ENCODE data around the gene RPL22. TPM values are rescaled to one million over a fixed set of nuclear protein-coding genes. Genes with fewer than 3 reads are reported as not detected.

RPL22 gene
- total and polyA plus RNA-seq, 2 of the 4 experiments (the other 2 are of a cell fraction): 26.2 to 131 TPM

- H3K79me1 ChIP-seq (ENCODE audit: low read depth in 1 of 2, low read length in 2 of 2): no peaks in the 10 kb centered on the region
- peaks cover 43% of the 10 kb centered on the region; the same call in 1 of the 2 replicates for H3K27me3 ChIP-seq (ENCODE audit: control insufficient read depth, insufficient read depth, low read length)
- H3K4ac ChIP-seq (ENCODE audit: low read depth, low read length): no peak overlapping the region
- no peaks in the 10 kb centered on the region for H3K9me3 ChIP-seq (ENCODE audit: control insufficient read depth, insufficient read depth, low read length)
- H3K14ac ChIP-seq (replicated peaks; ENCODE audit: low read depth, low read length): no peak overlapping the region
- H2BK20ac ChIP-seq (ENCODE audit: low read depth, low read length): no peak overlapping the region
- ChIA-PET POLR2A (ENCODE audit: unreplicated experiment) (no interaction called here), CTCF (no interaction called here)
- H3K36me3 ChIP-seq (ENCODE audit: control insufficient read depth, insufficient read depth, low read length): no peaks in the 10 kb centered on the region
- peak overlapping the region; percentile 55 for H2AK9ac ChIP-seq (replicated peaks; ENCODE audit: low read depth, low read length, poor library complexity)
- intact Hi-C loops (cut with micrococcal nuclease) (no loop called here), dilution Hi-C loops (cut with HindIII; ENCODE audit: low sequenced_read_pairs, unreplicated experiment) (no loop called here), in situ Hi-C loops (cut with MboI; ENCODE audit: low sequenced_read_pairs) (no loop called here)
- 80% methylated on average over 1 of the region's 19 CpGs; no CpG with 5 or more reads in 1 of the 2 experiments for WGBS, 2 experiments (ENCODE audit: extremely low coverage in 2 of 2, insufficient read length in 1 of 2)
- no peak overlapping the region for H3K23ac ChIP-seq (ENCODE audit: low read depth, low read length)
- TF ChIP-seq RAD21 (IDR thresholded peaks at IDR 0.05; ENCODE audit: low read length) (no peak), POLR2A (IDR thresholded peaks at IDR 0.05; ENCODE audit: low read depth, low read length) (no peak), SMC3 (IDR thresholded peaks at IDR 0.05; ENCODE audit: low read depth, low read length) (no peak), RFX5 (IDR thresholded peaks at IDR 0.05; ENCODE audit: low read depth, low read length) (no peak), ELK1 (IDR thresholded peaks at IDR 0.05; ENCODE audit: borderline replicate concordance, low read depth, low read length) (no peak), NFE2L2 (IDR thresholded peaks at IDR 0.05; ENCODE audit: low read depth, low read length) (no peak), MXI1 (IDR thresholded peaks at IDR 0.05; ENCODE audit: borderline replicate concordance, low read depth, low read length) (no peak), CHD1 (IDR thresholded peaks at IDR 0.05; ENCODE audit: low read depth, low read length) (no peak), RCOR1 (IDR thresholded peaks at IDR 0.05; ENCODE audit: insufficient replicate concordance, low read length) (no peak), MAFK (IDR thresholded peaks at IDR 0.05; ENCODE audit: low read depth, low read length) (no peak), FOS (IDR thresholded peaks at IDR 0.05; ENCODE audit: low read depth, low read length) (no peak), BHLHE40 (IDR thresholded peaks at IDR 0.05; ENCODE audit: low read depth, low read length) (no peak)
- TF ChIP-seq, protein P1, sequence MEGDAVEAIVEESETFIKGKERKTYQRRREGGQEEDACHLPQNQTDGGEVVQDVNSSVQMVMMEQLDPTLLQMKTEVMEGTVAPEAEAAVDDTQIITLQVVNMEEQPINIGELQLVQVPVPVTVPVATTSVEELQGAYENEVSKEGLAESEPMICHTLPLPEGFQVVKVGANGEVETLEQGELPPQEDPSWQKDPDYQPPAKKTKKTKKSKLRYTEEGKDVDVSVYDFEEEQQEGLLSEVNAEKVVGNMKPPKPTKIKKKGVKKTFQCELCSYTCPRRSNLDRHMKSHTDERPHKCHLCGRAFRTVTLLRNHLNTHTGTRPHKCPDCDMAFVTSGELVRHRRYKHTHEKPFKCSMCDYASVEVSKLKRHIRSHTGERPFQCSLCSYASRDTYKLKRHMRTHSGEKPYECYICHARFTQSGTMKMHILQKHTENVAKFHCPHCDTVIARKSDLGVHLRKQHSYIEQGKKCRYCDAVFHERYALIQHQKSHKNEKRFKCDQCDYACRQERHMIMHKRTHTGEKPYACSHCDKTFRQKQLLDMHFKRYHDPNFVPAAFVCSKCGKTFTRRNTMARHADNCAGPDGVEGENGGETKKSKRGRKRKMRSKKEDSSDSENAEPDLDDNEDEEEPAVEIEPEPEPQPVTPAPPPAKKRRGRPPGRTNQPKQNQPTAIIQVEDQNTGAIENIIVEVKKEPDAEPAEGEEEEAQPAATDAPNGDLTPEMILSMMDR (conservative IDR thresholded peaks at IDR 0.05; ENCODE audit: low read depth, low read length): no peak
- TF ChIP-seq, protein P2, sequence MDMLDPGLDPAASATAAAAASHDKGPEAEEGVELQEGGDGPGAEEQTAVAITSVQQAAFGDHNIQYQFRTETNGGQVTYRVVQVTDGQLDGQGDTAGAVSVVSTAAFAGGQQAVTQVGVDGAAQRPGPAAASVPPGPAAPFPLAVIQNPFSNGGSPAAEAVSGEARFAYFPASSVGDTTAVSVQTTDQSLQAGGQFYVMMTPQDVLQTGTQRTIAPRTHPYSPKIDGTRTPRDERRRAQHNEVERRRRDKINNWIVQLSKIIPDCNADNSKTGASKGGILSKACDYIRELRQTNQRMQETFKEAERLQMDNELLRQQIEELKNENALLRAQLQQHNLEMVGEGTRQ (IDR thresholded peaks at IDR 0.05; ENCODE audit: low read depth, low read length): no peak
- ATAC-seq (ENCODE audit: low read depth) (no peak), DNase-seq (no peak)
- H2BK5ac ChIP-seq (ENCODE audit: low read depth, low read length, poor library complexity, severe bottlenecking): no peak overlapping the region
- no peak overlapping the region for H2BK120ac ChIP-seq (ENCODE audit: low read depth, low read length)
- no peak overlapping the region for H4K5ac ChIP-seq (ENCODE audit: low read depth, low read length)
- H3K4me2 ChIP-seq (ENCODE audit: low read depth, low read length): no peak overlapping the region
- no peak overlapping the region for H4K91ac ChIP-seq (ENCODE audit: insufficient read depth, low read depth, low read length)
- peak overlapping the region; percentile 11 for H2AFZ ChIP-seq (replicated peaks; ENCODE audit: low read length, poor library complexity)
- H3K4me1 ChIP-seq (ENCODE audit: control insufficient read depth, insufficient read depth, low read length): no peaks in the 10 kb centered on the region
- no peak overlapping the region for H2AK5ac ChIP-seq (ENCODE audit: low read depth, low read length)
- no peak overlapping the region for H4K8ac ChIP-seq (ENCODE audit: low read depth in 2 of 2, low read length in 2 of 2)
- H4K20me1 ChIP-seq (ENCODE audit: insufficient read depth, low read length): peaks cover 3% of the 10 kb centered on the region; the same call in 1 of the 2 replicates
- H2BK15ac ChIP-seq (ENCODE audit: low read depth, low read length): no peak overlapping the region
- H3K27ac ChIP-seq (ENCODE audit: insufficient read depth, low read length): no peak overlapping the region
- H3K18ac ChIP-seq (ENCODE audit: low read depth, low read length): no peak overlapping the region
- no peak overlapping the region for H3K4me3 ChIP-seq (ENCODE audit: insufficient read depth, low read depth, low read length)
- BruUV-seq (replicated peaks): no TSS peak
- no peaks in the 10 kb centered on the region for H3K9me1 ChIP-seq (ENCODE audit: insufficient read depth, low read length)
- H3K9ac ChIP-seq (ENCODE audit: low read depth, low read length): no peak overlapping the region
- H3K56ac ChIP-seq (ENCODE audit: extremely low read depth, insufficient read depth, low read length): no peak overlapping the region
Measured at GRCh38 chr1:6163973-6164617, 35.3 kb downstream of the RPL22 start.

Measured in IMR-90 (cell line).